ENCODE measurements around the gene SH3RF2.

DNA sequence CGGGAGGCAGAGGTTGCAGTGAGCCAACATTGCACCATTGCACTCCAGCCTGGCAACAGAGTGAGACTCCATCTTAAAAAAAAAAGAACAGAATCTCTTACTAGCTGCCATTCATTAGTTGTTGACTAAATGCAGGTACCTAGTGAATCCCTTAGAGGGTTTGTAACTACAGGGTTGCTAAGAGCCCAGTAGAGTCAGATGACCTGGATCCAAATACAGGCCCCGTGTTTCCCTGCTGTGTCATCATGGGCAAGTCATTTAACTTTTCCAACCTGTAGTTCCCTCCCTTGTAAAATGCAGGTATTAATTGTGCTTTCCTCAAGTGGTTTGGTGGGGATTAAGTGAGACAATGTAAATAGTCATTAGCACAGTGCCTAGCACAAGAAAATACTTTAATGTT is 136.2 kb downstream of the SH3RF2 start:
- TF ChIP-seq, protein P1, sequence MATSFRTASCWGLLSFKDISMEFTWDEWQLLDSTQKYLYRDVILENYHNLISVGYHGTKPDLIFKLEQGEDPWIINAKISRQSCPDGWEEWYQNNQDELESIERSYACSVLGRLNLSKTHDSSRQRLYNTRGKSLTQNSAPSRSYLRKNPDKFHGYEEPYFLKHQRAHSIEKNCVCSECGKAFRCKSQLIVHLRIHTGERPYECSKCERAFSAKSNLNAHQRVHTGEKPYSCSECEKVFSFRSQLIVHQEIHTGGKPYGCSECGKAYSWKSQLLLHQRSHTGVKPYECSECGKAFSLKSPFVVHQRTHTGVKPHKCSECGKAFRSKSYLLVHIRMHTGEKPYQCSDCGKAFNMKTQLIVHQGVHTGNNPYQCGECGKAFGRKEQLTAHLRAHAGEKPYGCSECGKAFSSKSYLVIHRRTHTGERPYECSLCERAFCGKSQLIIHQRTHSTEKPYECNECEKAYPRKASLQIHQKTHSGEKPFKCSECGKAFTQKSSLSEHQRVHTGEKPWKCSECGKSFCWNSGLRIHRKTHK (tag by site-specific recombination; IDR thresholded peaks at IDR 0.05), result no peak
- TF ChIP-seq ZBTB20 (tag by site-specific recombination; IDR thresholded peaks at IDR 0.05), result no peak
- TF ChIP-seq, protein P2, sequence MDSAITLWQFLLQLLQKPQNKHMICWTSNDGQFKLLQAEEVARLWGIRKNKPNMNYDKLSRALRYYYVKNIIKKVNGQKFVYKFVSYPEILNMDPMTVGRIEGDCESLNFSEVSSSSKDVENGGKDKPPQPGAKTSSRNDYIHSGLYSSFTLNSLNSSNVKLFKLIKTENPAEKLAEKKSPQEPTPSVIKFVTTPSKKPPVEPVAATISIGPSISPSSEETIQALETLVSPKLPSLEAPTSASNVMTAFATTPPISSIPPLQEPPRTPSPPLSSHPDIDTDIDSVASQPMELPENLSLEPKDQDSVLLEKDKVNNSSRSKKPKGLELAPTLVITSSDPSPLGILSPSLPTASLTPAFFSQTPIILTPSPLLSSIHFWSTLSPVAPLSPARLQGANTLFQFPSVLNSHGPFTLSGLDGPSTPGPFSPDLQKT (IDR thresholded peaks at IDR 0.05; ENCODE audit: borderline replicate concordance, low read depth, low read length), result no peak
- TF ChIP-seq BCL11B (tag by site-specific recombination; IDR thresholded peaks at IDR 0.05; ENCODE audit: low read depth), result no peak
- TF ChIP-seq, protein P3, sequence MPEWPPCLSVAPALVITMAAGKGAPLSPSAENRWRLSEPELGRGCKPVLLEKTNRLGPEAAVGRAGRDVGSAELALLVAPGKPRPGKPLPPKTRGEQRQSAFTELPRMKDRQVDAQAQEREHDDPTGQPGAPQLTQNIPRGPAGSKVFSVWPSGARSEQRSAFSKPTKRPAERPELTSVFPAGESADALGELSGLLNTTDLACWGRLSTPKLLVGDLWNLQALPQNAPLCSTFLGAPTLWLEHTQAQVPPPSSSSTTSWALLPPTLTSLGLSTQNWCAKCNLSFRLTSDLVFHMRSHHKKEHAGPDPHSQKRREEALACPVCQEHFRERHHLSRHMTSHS (tag by site-specific recombination; IDR thresholded peaks at IDR 0.05), result no peak
- TF ChIP-seq ZBTB8A (tag by site-specific recombination; IDR thresholded peaks at IDR 0.05), result no peak
- TF ChIP-seq, protein P4, sequence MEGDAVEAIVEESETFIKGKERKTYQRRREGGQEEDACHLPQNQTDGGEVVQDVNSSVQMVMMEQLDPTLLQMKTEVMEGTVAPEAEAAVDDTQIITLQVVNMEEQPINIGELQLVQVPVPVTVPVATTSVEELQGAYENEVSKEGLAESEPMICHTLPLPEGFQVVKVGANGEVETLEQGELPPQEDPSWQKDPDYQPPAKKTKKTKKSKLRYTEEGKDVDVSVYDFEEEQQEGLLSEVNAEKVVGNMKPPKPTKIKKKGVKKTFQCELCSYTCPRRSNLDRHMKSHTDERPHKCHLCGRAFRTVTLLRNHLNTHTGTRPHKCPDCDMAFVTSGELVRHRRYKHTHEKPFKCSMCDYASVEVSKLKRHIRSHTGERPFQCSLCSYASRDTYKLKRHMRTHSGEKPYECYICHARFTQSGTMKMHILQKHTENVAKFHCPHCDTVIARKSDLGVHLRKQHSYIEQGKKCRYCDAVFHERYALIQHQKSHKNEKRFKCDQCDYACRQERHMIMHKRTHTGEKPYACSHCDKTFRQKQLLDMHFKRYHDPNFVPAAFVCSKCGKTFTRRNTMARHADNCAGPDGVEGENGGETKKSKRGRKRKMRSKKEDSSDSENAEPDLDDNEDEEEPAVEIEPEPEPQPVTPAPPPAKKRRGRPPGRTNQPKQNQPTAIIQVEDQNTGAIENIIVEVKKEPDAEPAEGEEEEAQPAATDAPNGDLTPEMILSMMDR (tag by site-specific recombination; IDR thresholded peaks at IDR 0.05), result no peak
- no peak for TF ChIP-seq ZNF555 (tag by site-specific recombination; conservative IDR thresholded peaks at IDR 0.05)

Measured in HEK293 (cell line).